GM18951 (cell line): ENCODE data around the gene SH2D2A.
"Not testable (repeated sequence)": the region's sequence is repeated elsewhere in the genome, so short reads cannot be mapped to it uniquely, and the experiment has no call there.

Experiments used
- POLR2A ChIP-seq: IDR thresholded peaks from 4 replicates; pipeline ENCODE4 v1.6.1; 2011; ENCODE audit warnings: mild to moderate bottlenecking; ENCODE audit not compliant: insufficient read length, insufficient read depth; ENCODE audit errors: extremely low read depth
- in situ Hi-C: fragments of 300-500 bp; cut with MboI; formaldehyde crosslinking; loops from one replicate; pipeline ENCODE4 v1.12.0; 2022; ENCODE audit warnings: low sequenced_read_pairs, mixed read lengths, inconsistent platforms; ENCODE audit not compliant: unreplicated experiment

The SH2D2A gene

GRCh38 chr1:156775799-156776198 lies 40.8 kb downstream of the SH2D2A start:
- no peak for TF ChIP-seq POLR2A
- in situ Hi-C loops, result no loop called here

GRCh38 chr1:156773607-156774006 lies 43.0 kb downstream of the SH2D2A start:
- no peak for TF ChIP-seq POLR2A
- in situ Hi-C loops, result no loop called here

- TF ChIP-seq POLR2A, result no peak
- in situ Hi-C loops, result no loop called here
These were observed 43.7 kb downstream of the SH2D2A start for GRCh38 chr1:156772728-156773497.

GRCh38 chr1:156772222-156772621 lies 44.4 kb downstream of the SH2D2A start:
- in situ Hi-C loops, result no loop called here

GRCh38 chr1:156768610-156769295 lies 47.9 kb downstream of the SH2D2A start:
- no peak for TF ChIP-seq POLR2A
- in situ Hi-C loops, result no loop called here

More at GRCh38 chr1:156772222-156772621, 44.4 kb downstream of the SH2D2A start:
- TF ChIP-seq POLR2A, result no peak

- in situ Hi-C loops, result no loop called here
- no peak for TF ChIP-seq POLR2A
These were observed 48.6 kb downstream of the SH2D2A start for GRCh38 chr1:156767879-156768604.

GRCh38 chr1:156767101-156767878 lies 49.4 kb downstream of the SH2D2A start, which contains the start of gene PRCC:
Gene PRCC, plus strand, starts transcription at chr1:156767535. Its CDS starts 237 bp downstream, at chr1:156767772.
- in situ Hi-C loops, result no loop called here
- TF ChIP-seq POLR2A, result peak; percentile 28

GRCh38 chr1:156766298-156767100 lies 50.1 kb downstream of the SH2D2A start:
- in situ Hi-C loops, result no loop called here
- peak; percentile 51 for TF ChIP-seq POLR2A

GRCh38 chr1:156765666-156766065 lies 51.0 kb downstream of the SH2D2A start:
- no peak for TF ChIP-seq POLR2A
- in situ Hi-C loops, result no loop called here

- in situ Hi-C loops, result not testable (repeated sequence)
These were observed 51.5 kb downstream of the SH2D2A start for GRCh38 chr1:156765136-156765535.

- no peak for TF ChIP-seq POLR2A
- in situ Hi-C loops, result no loop called here
These were observed 55.9 kb downstream of the SH2D2A start for GRCh38 chr1:156760796-156761104.

GRCh38 chr1:156760092-156760795 lies 56.4 kb downstream of the SH2D2A start:
- TF ChIP-seq POLR2A, result no peak
- in situ Hi-C loops, result no loop called here

GRCh38 chr1:156757572-156758253 lies 58.9 kb downstream of the SH2D2A start:
- in situ Hi-C loops, result not testable (repeated sequence)
